HG03108 (cell line): ENCODE data around the gene NFYB.
"Not testable (repeated sequence)": the region's sequence is repeated elsewhere in the genome, so short reads cannot be mapped to it uniquely, and the experiment has no call there.

Source experiments
- ATAC-seq: cut with Tn5 transposase; IDR thresholded peaks from one replicate; pipeline ENCODE4 v1.9.1; 2021; ENCODE audit warnings: moderate library complexity; ENCODE audit not compliant: unreplicated experiment

NFYB gene

GRCh38 chr12:104163028-104163427, 25.0 kb upstream of the NFYB start:
- not testable (repeated sequence) for ATAC-seq

- ATAC-seq = no peak
Observed at GRCh38 chr12:104155711-104156555, 17.9 kb upstream of the NFYB start.

GRCh38 chr12:104154806-104155205, 16.8 kb upstream of the NFYB start:
- ATAC-seq = no peak

GRCh38 chr12:104154286-104154685, 16.3 kb upstream of the NFYB start:
- no peak for ATAC-seq

- ATAC-seq = no peak
Observed at GRCh38 chr12:104152685-104153241, 14.8 kb upstream of the NFYB start.

GRCh38 chr12:104150416-104150815, 12.4 kb upstream of the NFYB start:
- ATAC-seq = no peak

GRCh38 chr12:104147346-104147745, 9.3 kb upstream of the NFYB start:
- no peak for ATAC-seq

- no peak for ATAC-seq
Observed at GRCh38 chr12:104143918-104144317, 5.9 kb upstream of the NFYB start.

- ATAC-seq = no peak
Observed at GRCh38 chr12:104143002-104143401, 5.0 kb upstream of the NFYB start.

GRCh38 chr12:104142543-104142942, 4.5 kb upstream of the NFYB start:
- no peak for ATAC-seq

GRCh38 chr12:104138797-104139152, 765 bp upstream of the NFYB start:
- no peak for ATAC-seq

- ATAC-seq = peak; percentile 20
Observed at GRCh38 chr12:104137001-104137901, 759 bp downstream of the NFYB start.

GRCh38 chr12:104136577-104136976, 1.4 kb downstream of the NFYB start:
- ATAC-seq = no peak

- ATAC-seq = no peak
Observed at GRCh38 chr12:104134882-104135281, 3.1 kb downstream of the NFYB start.

GRCh38 chr12:104133866-104134265, 4.1 kb downstream of the NFYB start:
- no peak for ATAC-seq

GRCh38 chr12:104133321-104133720, 4.7 kb downstream of the NFYB start:
- ATAC-seq = no peak

- no peak for ATAC-seq
Observed at GRCh38 chr12:104132351-104132956, 5.6 kb downstream of the NFYB start.

- no peak for ATAC-seq
Observed at GRCh38 chr12:104131609-104132008, 6.4 kb downstream of the NFYB start.

GRCh38 chr12:104130760-104131159, 7.2 kb downstream of the NFYB start:
- ATAC-seq = no peak

GRCh38 chr12:104126548-104126947, 11.5 kb downstream of the NFYB start:
- ATAC-seq = no peak

- no peak for ATAC-seq
Observed at GRCh38 chr12:104122298-104122697, 15.7 kb downstream of the NFYB start.
